Central memory CD4-positive, alpha-beta T cell (primary cell): ENCODE results near the gene CAV2.

Source experiments
- DNase-seq: peaks from one replicate; pipeline ENCODE4 v3.0.0; 2022

The CAV2 gene

DNA sequence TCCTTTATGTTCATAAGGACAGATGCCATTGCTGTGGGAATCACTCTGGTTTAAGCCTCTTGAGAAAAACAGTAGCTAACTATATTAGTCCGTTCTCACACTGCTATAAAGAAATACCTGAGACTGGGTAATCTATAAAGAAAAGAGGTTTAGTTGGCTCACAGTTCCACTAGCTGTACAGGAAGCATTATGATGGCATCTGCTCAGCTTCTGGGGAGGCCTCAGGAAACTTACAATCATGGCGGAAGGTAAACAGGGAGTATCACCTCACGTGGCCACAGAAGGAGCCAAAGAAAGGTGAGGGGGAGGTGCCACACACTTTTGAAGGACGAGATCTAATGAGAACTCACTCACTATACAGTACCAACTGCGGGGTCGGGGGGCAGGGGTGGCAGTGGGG lies 2.9 kb upstream of the CAV2 start:
- DNase-seq = no peak

GRCh38 chr7:116497708-116498107 lies 1.8 kb upstream of the CAV2 start:
- DNase-seq = no peak

- peak; percentile 12 for DNase-seq
These were observed 728 bp downstream of the CAV2 start for GRCh38 chr7:116500078-116500853.

DNA sequence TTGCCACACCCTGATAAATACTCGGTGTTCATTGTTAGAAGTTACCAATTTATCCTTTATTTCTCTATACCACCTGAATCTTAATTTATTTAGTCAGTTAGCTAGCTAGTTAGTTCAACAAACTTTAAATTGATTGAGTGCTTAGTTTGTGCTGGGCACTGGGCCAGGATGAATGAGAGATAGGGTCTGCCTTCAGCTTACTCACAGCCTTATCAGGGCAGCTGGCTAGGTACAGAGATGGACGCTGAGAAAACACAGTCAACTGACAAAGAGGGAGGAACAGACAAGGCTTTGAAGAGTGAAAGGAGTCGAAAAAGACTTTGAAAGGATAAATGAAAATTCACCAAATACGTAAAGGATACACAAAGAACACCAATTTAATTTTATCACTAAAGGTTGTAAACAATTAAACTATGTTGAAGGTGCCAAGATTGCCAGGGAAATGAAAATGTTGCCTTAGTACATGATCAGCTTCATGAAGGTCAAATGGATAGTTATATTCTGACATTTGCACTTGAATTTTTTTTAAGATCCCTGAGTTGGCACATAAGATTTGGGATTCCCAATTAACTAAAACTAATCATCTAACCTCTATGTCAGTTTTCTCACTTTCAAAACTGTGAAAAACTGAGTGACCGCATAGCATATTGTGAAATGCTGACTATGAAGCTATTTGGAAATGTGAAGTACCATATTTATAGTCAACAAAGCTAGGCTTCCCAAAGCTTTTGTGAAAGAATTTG lies 2.1 kb downstream of the CAV2 start:
- no peak for DNase-seq

GRCh38 chr7:116502201-116503096 lies 2.9 kb downstream of the CAV2 start:
- no peak for DNase-seq

GRCh38 chr7:116503835-116504234 lies 4.3 kb downstream of the CAV2 start:
- DNase-seq = no peak

GRCh38 chr7:116505278-116505677 lies 5.7 kb downstream of the CAV2 start:
- DNase-seq = no peak

GRCh38 chr7:116505823-116506222 lies 6.3 kb downstream of the CAV2 start:
- no peak for DNase-seq

- DNase-seq = no peak
These were observed 10.5 kb downstream of the CAV2 start for GRCh38 chr7:116509982-116510579.

DNA sequence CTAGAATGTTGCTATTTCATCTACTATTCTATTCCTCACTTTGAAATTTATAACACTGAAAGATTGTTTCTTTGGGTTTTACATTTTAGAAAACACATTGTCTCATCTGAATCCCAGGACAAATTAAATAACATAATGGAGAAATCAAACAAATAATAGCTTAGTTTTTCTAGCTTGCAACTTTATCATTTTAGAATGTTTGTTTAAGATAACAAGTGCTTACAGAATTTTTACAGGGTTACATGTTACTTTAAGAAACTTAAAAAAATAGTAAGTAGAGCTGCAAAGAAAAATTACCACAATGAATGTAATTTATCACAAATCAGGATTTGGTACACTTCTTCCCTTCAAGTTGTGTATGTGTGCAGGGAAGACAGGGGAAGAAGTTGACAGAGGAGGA lies 11.3 kb downstream of the CAV2 start:
- DNase-seq = no peak

DNA sequence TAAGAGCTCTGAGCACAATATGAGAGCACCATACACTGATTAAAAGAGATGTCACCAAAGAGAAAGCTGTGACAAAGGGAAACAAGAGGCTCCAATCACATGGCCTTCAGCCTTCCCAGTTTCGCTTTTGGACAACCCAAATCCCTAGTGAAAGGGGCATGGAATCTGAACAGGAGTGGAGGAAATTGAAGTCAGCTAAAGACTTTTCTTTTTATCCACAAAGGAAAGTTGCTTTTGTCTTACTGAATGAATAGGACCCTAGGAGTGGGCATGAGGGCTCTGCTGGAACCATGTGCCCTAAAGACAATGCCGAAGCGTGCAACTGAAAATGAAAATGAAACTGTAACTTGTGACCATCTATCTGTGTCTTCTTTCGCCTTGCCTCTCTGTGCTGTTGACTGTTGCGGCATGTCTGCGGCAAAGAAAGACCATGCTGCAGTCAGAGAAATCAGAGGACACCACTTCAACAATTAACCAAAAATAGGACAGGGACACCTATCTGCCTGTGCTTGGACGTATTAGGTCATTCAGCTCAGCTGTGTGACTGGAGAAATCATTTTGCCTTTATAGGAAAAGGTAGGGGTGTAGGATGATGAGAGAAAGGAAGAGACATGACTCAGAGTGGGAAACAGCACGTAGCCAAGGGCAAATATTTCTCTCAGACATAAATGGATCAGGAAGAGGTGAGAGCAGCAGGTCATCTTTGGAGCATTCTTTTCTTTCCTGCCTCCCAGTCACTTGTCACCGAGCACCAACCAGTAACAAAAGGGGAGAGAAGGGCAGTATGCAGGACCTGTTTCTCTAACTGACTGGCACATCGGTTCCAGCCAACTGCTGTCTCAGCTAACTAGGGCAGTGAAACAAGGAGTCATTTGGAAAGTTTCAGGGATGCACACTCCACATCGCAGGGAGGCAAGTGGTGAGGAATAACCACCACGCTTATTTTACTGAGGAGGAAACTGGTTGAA lies 12.3 kb downstream of the CAV2 start:
- DNase-seq = peak; percentile 36

GRCh38 chr7:116512520-116513188 lies 13.1 kb downstream of the CAV2 start:
- DNase-seq = no peak

DNA sequence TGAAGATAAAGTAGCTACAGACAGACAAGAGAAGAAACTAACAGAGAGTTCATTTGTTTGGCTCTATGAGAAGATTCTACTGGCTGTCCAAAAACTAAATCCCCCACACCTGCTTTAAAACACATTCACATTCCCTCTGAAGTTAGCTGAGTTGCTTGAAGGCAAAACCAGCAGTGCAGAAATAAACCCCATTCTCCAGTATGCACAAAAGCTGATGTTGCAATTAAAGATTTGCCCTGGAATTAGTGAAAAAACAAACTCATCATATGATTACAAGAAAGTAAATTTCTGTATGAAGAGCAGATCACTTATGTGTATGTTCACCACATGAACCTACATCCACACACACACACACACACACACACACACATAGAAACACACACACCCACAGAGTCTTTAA lies 16.0 kb downstream of the CAV2 start:
- no peak for DNase-seq

GRCh38 chr7:116516324-116516723 lies 16.8 kb downstream of the CAV2 start:
- no peak for DNase-seq

GRCh38 chr7:116517626-116518025 lies 18.1 kb downstream of the CAV2 start:
- no peak for DNase-seq

DNA sequence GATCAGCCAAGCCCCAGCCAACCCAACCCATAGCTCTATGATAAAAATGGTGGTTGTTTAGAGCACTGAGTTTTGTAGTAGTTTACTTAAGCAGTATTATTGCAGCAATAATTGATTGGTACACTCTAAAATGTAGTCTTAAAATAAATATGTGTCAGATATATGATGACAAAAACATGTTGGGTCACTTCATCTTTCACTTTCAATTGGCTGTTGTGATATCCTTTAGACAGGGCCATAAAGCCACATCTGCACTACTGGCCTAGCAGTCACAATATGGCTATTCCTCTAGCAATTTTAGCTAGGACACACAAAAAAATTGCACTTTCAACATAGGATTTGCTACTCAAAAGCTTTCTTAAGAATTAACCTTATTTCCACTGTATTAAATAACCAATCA lies 19.4 kb downstream of the CAV2 start:
- no peak for DNase-seq

DNA sequence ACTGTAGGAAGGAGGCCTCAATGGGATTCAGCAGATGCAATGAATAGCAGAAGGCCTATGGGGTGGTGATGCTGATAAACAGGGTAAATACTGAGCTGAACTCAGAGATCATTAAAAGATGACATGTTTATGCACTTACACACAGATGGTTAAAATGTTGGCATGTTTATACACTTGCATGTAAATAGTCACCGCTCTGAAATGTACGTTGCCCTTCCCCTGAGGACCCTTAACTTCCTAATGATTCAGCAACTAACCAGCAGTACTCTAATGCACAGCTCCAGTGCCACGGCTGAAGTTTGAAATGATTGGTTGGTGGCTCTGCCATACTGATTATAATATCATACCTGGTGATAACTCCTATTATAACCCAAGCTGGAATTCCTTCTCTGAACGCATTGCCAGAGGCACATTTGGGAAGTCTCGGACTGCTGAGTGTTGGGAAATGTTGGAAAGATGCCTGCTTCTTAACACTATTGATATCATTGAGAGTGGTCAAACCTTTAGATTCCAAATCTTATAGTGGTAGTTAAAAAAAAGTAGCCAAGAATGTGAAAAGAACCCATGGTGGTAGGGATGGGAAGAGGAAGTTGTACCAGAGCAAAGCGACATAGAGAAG lies 21.6 kb downstream of the CAV2 start:
- no peak for DNase-seq

DNA sequence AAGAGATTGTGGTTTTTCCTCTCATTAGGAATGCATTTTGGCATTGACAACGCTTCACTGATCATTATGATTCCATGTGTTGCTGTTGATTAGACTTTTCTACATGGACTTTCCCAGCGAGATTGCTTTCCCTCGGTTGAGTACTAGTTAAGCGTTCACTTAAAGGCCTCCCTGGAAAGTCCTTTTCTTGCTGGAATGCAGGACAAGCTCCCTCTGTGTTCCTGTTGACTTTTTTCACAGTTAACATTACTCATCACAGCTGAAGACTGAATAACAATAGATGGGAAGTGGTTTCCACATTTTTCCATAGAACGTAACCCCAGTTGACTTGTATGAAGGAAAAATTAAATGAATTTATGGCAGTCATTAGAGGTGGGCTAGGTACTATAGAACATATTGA lies 22.7 kb downstream of the CAV2 start:
- DNase-seq = no peak

GRCh38 chr7:116524221-116524608 lies 24.7 kb downstream of the CAV2 start:
- DNase-seq = no peak

- peak; percentile 19 for DNase-seq
These were observed 25.2 kb downstream of the CAV2 start, which contains the start of gene CAV1 for GRCh38 chr7:116524609-116525297. CAV1 (plus strand) TSS chr7:116525036; CDS start chr7:116525063, 27 bp downstream.
